MM.1S (cell line): ENCODE results near the gene SMIM13.

Experiments
- DNase-seq: peaks from one replicate; pipeline ENCODE4 v3.0.0-alpha.2; 2015
- H2AFZ ChIP-seq: fragments of 300-600 bp; sonication (generic); 2 replicates; pipeline ENCODE4 v1.6.0; 2016; ENCODE audit warnings: antibody characterized with exemption, low read length
- H3F3A ChIP-seq: fragments of 300-600 bp; sonication (generic); 2 replicates; pipeline ENCODE4 v1.6.1; 2016; ENCODE audit warnings: mild to moderate bottlenecking, antibody characterized with exemption, low read length, moderate library complexity, mixed read lengths; ENCODE audit not compliant: insufficient read depth
- H3K27ac ChIP-seq: fragments of 300-600 bp; sonication (generic); 2 replicates; pipeline ENCODE4 v1.5.1; 2016; ENCODE audit warnings: mild to moderate bottlenecking, low read length
- H3K27me3 ChIP-seq: fragments of 300-600 bp; sonication (generic); replicated peaks from 2 replicates; pipeline ENCODE4 v1.6.0; 2016; ENCODE audit warnings: low read length; ENCODE audit not compliant: insufficient read depth
- H3K36me3 ChIP-seq: fragments of 300-600 bp; sonication (generic); replicated peaks from 2 replicates; pipeline ENCODE4 v1.6.1; 2016; ENCODE audit warnings: mild to moderate bottlenecking, low read length, mixed read lengths; ENCODE audit not compliant: insufficient read depth
- H3K4me1 ChIP-seq: fragments of 300-600 bp; sonication (generic); 2 replicates; pipeline ENCODE4 v1.6.1; 2016; ENCODE audit warnings: low read length, mixed read lengths
- H3K4me2 ChIP-seq: fragments of 300-600 bp; sonication (generic); 2 replicates; pipeline ENCODE4 v1.6.0; 2016; ENCODE audit warnings: low read depth, low read length
- H3K4me3 ChIP-seq: fragments of 300-600 bp; sonication (generic); 2 replicates; pipeline ENCODE4 v1.5.1; 2016; ENCODE audit warnings: low read length, mixed read lengths
- H3K79me2 ChIP-seq: fragments of 300-600 bp; sonication (generic); 2 replicates; pipeline ENCODE4 v1.6.1; 2016; ENCODE audit warnings: mixed run types, low read length, mixed read lengths
- H3K9ac ChIP-seq: fragments of 300-600 bp; sonication (generic); 2 replicates; pipeline ENCODE4 v1.6.1; 2016; ENCODE audit warnings: low read length, mixed read lengths
- H3K9me2 ChIP-seq: fragments of 300-600 bp; sonication (generic); replicated peaks from 2 replicates; pipeline ENCODE4 v1.6.1; 2016; ENCODE audit warnings: mild to moderate bottlenecking, low read length, mixed read lengths; ENCODE audit not compliant: insufficient read depth
- H3K9me3 ChIP-seq: fragments of 300-600 bp; sonication (generic); replicated peaks from 2 replicates; pipeline ENCODE4 v1.6.1; 2016; ENCODE audit warnings: mild to moderate bottlenecking, low read length, mixed read lengths; ENCODE audit not compliant: insufficient read depth
- H4K20me1 ChIP-seq: fragments of 300-600 bp; sonication (generic); 2 replicates; pipeline ENCODE4 v1.6.1; 2016; ENCODE audit warnings: mild to moderate bottlenecking, low read length, moderate library complexity, mixed read lengths; ENCODE audit not compliant: insufficient read depth
- CTCF ChIP-seq: fragments of 300-600 bp; sonication (generic); IDR thresholded peaks from 2 replicates; pipeline ENCODE4 v1.5.1; 2016; ENCODE audit warnings: antibody characterized with exemption, low read length, mixed read lengths
- EZH2 ChIP-seq: fragments of 300-600 bp; sonication (generic); optimal IDR thresholded peaks from 2 replicates; pipeline ENCODE3; 2017; ENCODE audit warnings: low read depth, mild to moderate bottlenecking, antibody characterized with exemption, low read length, mixed read lengths
- EZH2phosphoT487 ChIP-seq: fragments of 300-600 bp; sonication (generic); IDR thresholded peaks from 2 replicates; pipeline ENCODE4 v1.6.1; 2018; ENCODE audit warnings: antibody characterized with exemption, low read length

Gene SMIM13

GRCh38 chr6:11094941-11095340 is 1.3 kb downstream of the SMIM13 start:
- Histone ChIP-seq H3F3A (peaks cover 26% of the 10 kb centered on the region), H3K9me3 (no peaks in the 10 kb centered on the region), H3K4me3 (peak overlapping the region; percentile 97), H3K4me1 (peaks cover 21% of the 10 kb centered on the region), H4K20me1 (no peaks in the 10 kb centered on the region), H2AFZ (peak overlapping the region; percentile 88), H3K27ac (peak overlapping the region; percentile 92), H3K9me2 (no peaks in the 10 kb centered on the region), H3K27me3 (no peaks in the 10 kb centered on the region), H3K79me2 (peaks cover 57% of the 10 kb centered on the region), H3K4me2 (peak overlapping the region; percentile 92), H3K36me3 (no peaks in the 10 kb centered on the region; the same call in 1 of the 2 replicates), H3K9ac (peak overlapping the region; percentile 93)
- TF ChIP-seq CTCF: no peak
- no peak for TF ChIP-seq EZH2phosphoT487
- no peak for TF ChIP-seq EZH2
- no peak for DNase-seq

- no peak for TF ChIP-seq EZH2phosphoT487
- no peak for TF ChIP-seq CTCF
- no peak for TF ChIP-seq EZH2
- Histone ChIP-seq H3K27me3 (no peaks in the 10 kb centered on the region), H3K9me2 (no peaks in the 10 kb centered on the region), H3K9ac (no peak overlapping the region), H3F3A (peaks cover 26% of the 10 kb centered on the region), H3K9me3 (no peaks in the 10 kb centered on the region), H3K4me1 (peaks cover 21% of the 10 kb centered on the region), H2AFZ (no peak overlapping the region), H3K4me2 (peak overlapping the region; percentile 92; the same call in 1 of the 2 replicates), H3K79me2 (peaks cover 69% of the 10 kb centered on the region), H4K20me1 (no peaks in the 10 kb centered on the region), H3K4me3 (no peak overlapping the region), H3K36me3 (no peaks in the 10 kb centered on the region; the same call in 1 of the 2 replicates), H3K27ac (no peak overlapping the region)
- no peak for DNase-seq
These were observed 2.5 kb downstream of the SMIM13 start for GRCh38 chr6:11096109-11096508.

GRCh38 chr6:11097476-11097875 is 3.8 kb downstream of the SMIM13 start:
- Histone ChIP-seq H3K9me3 (no peaks in the 10 kb centered on the region), H3K4me2 (no peak overlapping the region), H3K4me1 (peaks cover 14% of the 10 kb centered on the region), H3K27me3 (no peaks in the 10 kb centered on the region), H3K4me3 (no peak overlapping the region), H3F3A (peaks cover 24% of the 10 kb centered on the region), H3K79me2 (peaks cover 83% of the 10 kb centered on the region), H4K20me1 (no peaks in the 10 kb centered on the region), H3K9ac (no peak overlapping the region), H3K9me2 (no peaks in the 10 kb centered on the region), H3K36me3 (no peaks in the 10 kb centered on the region; the same call in 1 of the 2 replicates), H3K27ac (no peak overlapping the region), H2AFZ (no peak overlapping the region)
- TF ChIP-seq EZH2 (no peak), EZH2phosphoT487 (no peak)
- DNase-seq: no peak

GRCh38 chr6:11098004-11098403 is 4.4 kb downstream of the SMIM13 start:
- Histone ChIP-seq H3K4me1 (peaks cover 9% of the 10 kb centered on the region), H3F3A (peaks cover 19% of the 10 kb centered on the region), H3K79me2 (peaks cover 88% of the 10 kb centered on the region), H3K27ac (no peak overlapping the region), H3K4me3 (no peak overlapping the region), H3K9me3 (no peaks in the 10 kb centered on the region), H3K9ac (no peak overlapping the region), H3K9me2 (no peaks in the 10 kb centered on the region), H3K36me3 (no peaks in the 10 kb centered on the region; the same call in 1 of the 2 replicates), H3K4me2 (no peak overlapping the region), H2AFZ (no peak overlapping the region), H3K27me3 (no peaks in the 10 kb centered on the region), H4K20me1 (no peaks in the 10 kb centered on the region)
- TF ChIP-seq CTCF (no peak), EZH2 (no peak), EZH2phosphoT487 (no peak)
- DNase-seq: no peak
